Renal cortical epithelial cell (primary cell): ENCODE data around the gene PMP22. TPM values are rescaled to one million over a fixed set of nuclear protein-coding genes. Genes with fewer than 3 reads are reported as not detected.
"Not testable (repeated sequence)": the region's sequence is repeated elsewhere in the genome, so short reads cannot be mapped to it uniquely, and the experiment has no call there.

ENCODE experiments used
- DNase-seq: peaks from one replicate; pipeline ENCODE4 v3.0.0-alpha.2; 2011; ENCODE audit warnings: low read depth
- total RNA-seq: library from RNA; depleted of rRNA; stranded (reverse); fragments of >200 nt; gene quantifications from 2 replicates; pipeline ENCODE4 v1.2.3, GENCODE V29; 2014

The PMP22 gene
- total RNA-seq, 1 donor from 2014 or later = 3.1 TPM

- no peak for DNase-seq
Observed at GRCh38 chr17:15255713-15256454, 9.2 kb downstream of the PMP22 start.

GRCh38 chr17:15250135-15250860, 14.8 kb downstream of the PMP22 start:
- no peak for DNase-seq

DNA sequence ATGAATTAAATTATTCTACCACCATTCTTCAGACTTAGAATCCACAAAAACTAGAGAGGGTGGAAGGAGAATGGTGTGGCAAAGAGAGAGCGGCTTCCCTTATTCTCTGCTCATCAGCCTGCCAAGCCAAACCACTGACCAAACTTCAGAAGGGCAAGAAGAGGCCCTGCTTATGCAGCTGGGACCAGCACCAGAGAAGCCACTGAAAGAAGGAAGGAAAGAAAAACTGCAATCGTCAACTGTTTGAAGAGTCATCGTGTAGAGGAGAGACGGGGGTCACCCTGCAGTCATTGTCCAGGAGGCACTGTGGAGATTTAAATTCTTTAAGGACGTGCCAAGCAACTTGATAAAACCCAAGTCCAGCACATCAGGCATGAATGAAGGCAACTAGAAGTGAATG, 15.6 kb downstream of the PMP22 start:
- DNase-seq = no peak

- DNase-seq = no peak
Observed at GRCh38 chr17:15247891-15248529, 17.1 kb downstream of the PMP22 start.

DNA sequence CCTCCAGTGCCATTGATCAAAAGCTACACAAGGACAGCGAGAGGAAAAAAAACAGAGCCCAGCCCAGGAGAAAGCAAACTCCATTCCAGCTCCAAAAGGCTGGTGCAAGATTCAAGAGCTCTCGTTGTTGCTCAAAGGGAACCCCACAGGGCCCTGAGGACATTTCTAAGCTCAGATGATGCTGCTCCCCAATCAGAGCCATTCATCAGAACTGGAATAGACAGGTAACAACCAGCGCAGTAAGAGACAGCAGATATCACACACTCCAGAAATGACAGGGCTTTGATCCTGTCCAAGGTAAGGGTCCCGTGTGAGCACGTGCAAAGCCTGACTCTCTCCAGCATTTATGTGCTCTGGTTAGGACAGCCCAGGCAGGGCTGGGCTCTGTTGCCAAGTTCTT, 20.1 kb downstream of the PMP22 start:
- no peak for DNase-seq

GRCh38 chr17:15240644-15241043, 24.5 kb downstream of the PMP22 start:
- DNase-seq = no peak

DNA sequence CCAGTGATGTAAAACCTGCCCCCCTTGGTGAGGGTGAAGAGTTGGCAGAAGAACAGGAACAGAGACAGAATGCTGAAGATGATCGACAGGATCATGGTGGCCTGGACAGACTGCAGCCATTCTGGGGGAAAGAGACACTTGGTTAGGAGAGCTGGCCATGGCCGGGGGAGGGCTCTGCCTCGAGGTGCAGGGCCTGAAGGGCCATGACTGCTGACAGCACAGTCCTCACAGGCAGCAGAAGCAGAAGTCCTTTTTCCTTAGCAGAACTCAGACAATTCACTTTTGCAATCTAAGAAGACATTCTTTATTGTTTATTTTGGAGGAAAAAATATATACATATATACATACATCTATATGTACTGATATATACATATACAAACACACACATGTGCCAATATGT, 25.6 kb downstream of the PMP22 start:
- DNase-seq = no peak

DNA sequence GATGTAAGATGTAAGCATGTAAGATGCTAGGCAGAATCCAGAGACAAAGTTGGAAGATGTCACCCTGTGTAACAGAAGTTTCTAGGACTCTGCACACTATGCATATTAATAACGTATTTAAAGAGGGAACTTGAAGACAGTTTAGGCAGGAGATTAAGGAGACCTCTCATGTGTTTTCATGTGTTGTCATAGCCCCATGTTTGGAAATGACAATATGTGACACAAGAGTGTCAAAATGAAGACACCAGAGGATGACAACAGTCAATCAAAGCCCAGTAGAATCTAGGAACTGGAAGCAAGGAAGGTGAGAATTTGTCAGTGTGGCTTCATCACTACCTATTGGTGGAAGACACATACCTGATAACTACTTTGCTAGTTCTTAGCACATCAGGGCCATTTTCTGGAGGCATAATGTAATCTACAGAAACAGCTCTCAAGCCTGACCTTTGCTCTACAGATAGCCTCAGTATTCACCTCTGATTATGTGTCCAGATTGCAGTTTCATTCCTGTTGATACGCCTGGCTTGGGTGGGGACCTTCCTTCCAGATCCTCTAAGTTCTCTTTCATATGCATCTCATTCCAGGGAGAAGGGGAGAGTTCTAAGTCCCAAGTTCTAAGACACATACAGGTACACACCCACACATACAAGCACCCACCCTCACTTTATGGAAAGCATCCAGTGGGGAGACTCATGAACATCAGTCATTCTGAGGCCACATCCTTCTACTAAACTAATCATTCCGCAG, 26.3 kb downstream of the PMP22 start:
- DNase-seq = no peak

DNA sequence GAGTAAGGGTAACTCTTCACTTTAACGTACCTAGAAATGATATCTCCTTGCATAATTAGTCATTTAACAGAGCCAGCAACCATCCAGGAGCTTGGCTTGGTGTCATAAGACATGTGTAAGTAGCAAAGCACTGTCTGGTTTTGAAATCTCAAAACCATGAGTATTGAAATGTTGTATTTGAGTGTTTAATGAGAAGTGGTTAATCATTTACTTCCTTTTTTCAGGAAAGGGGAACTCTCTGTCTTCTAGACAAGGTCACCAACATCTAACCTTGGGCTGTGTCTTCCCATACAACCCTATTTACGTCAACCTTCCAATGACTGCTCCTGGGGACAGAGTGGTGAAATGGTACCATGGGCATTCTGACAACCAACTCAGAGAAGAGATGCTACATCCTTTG, 27.1 kb downstream of the PMP22 start:
- DNase-seq = no peak

- no peak for DNase-seq
Observed at GRCh38 chr17:15237106-15237425, 28.1 kb downstream of the PMP22 start.

DNA sequence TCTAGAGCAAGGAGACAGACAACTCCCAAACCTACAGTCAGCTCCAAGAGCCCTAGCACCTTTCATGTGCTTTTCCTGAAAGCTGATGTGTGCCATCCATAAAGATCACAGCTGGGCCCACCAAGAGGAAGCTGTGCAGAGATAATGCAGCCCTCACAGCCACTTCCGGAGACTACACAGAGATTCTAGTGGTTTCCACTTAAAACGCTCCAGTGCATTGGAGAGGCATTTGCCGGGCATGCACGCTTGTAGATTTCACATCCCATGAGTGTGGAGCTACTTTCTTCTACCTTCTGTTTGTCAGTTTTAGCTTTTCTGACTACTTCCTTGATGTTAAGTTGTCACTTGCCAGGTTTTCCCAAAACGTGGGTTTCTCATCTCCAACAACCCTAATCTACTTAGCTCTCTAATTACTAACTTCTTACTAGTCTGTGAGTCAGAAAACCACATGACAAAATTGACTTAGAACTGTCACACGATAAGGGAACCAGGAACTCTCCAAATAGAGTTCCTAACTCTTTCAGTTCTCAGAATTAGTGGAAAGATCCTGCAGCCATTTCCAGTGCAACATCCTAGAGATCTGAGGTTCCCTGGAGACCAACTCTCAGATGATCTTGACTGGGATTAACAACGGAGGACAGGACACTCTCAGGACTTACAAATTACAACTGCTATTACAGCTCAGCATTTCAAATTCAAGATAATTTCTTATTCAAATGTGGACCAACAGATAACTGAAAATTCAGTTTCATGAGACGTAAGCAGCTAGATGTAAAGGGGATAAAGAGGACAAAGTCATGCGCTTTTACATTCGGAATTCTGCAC, 28.6 kb downstream of the PMP22 start:
- DNase-seq = no peak

- no peak for DNase-seq
Observed at GRCh38 chr17:15233971-15234370, 31.2 kb downstream of the PMP22 start.

- peak; percentile 9 for DNase-seq
Observed at GRCh38 chr17:15233022-15233805, 31.9 kb downstream of the PMP22 start.

- DNase-seq = no peak
Observed at GRCh38 chr17:15232517-15232915, 32.6 kb downstream of the PMP22 start.

GRCh38 chr17:15231851-15232516, 33.1 kb downstream of the PMP22 start:
- DNase-seq = no peak

DNA sequence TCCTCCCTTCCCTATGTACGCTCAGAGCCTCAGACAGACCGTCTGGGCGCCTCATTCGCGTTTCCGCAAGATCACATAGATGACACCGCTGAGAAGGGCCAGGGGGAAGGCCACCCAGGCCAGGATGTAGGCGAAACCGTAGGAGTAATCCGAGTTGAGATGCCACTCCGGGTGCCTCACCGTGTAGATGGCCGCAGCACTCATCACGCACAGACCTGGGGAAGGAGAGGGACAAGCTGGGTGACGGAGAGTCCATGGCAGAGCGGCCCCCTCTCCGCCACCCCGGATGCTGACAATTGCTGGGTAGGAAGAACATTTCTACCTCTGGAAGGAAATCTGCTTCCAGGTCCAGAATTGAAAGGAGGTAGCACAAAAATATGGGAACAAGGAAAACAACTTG, 34.3 kb downstream of the PMP22 start:
- no peak for DNase-seq

DNA sequence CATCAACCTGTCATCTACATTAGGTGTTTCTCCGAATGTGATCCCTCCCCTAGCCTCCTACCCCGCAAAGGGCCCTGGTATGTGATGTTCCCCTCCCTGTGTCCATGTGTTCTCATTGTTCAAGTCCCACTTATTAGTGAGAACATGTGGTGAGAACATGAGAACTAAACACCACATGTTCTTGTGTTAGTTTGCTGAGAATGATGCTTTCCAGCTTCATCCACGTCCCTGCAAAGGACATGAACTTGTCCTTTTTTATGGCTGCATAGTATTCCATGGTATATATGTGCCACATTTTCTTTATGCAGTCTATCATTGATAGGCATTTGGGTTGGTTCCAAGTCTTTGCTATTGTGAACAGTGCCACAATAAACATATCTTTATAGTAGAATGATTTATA, 43.3 kb downstream of the PMP22 start:
- not testable (repeated sequence) for DNase-seq

GRCh38 chr17:15220785-15221184, 44.3 kb downstream of the PMP22 start:
- no peak for DNase-seq

DNA sequence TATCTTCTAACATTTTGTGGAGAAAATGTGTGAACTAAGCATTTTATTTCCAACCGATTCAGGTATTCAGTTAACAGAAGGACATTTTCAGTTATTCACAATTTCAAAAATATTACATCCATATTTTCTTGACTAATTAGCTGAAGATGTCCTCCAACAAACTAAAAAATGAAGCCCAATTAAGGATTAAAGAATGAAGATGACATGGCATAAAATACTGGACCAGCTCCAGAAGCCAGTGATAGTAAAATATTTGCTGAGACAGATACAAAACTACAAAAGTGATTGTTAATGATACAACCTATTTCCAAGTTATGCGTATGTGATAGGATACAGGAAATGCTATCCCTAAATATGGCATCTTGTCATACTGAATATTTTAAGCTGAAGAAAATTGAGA, 48.6 kb downstream of the PMP22 start:
- no peak for DNase-seq
